Measurements from ENCODE around the gene TMEM62. TPM values are rescaled to one million over a fixed set of nuclear protein-coding genes. Genes with fewer than 3 reads are reported as not detected.

Gene TMEM62
- polyA plus RNA-seq, 3 donors, result 10.5 to 11.3 (median 10.8) TPM

- WGBS (ENCODE audit: insufficient coverage), result 95% methylated on average over 41 of the region's 57 CpGs
- no peak overlapping the region for H2AFZ ChIP-seq (ENCODE audit: insufficient read depth, low read depth, low read length, poor library complexity, severe bottlenecking)
- no peak overlapping the region for H3K27ac ChIP-seq (ENCODE audit: low read depth in 1 of 2, low read length in 2 of 2)
- Mint-ChIP-seq H3K27ac (no peak overlapping the region), H3K9me3 (peaks cover 0 to 3% (median 1%) of the 10 kb centered on the region in 7 donors), H3K36me3 (no peaks in the 10 kb centered on the region), H3K27me3 (ENCODE audit: low read depth in 3 of 3) (peaks cover 9 to 25% (median 17%) of the 10 kb centered on the region in 3 donors), H3K4me3 (no peak overlapping the region), H3K4me1 (no peaks in the 10 kb centered on the region)
- DNase-seq, result no peak
- no peaks in the 10 kb centered on the region for H3K27me3 ChIP-seq (ENCODE audit: control insufficient read depth in 2 of 2, insufficient read depth in 2 of 2, low read length in 2 of 2)
- intact Hi-C loops (cut with micrococcal nuclease), result no loop called here
- H3K79me2 ChIP-seq (ENCODE audit: insufficient read depth, low read length), result no peaks in the 10 kb centered on the region
- H3K36me3 ChIP-seq (replicated peaks in 1 of 2; ENCODE audit: control insufficient read depth in 1 of 2, insufficient read depth in 2 of 2, low read length in 2 of 2), result no peaks in the 10 kb centered on the region
- no peaks in the 10 kb centered on the region for H3K4me1 ChIP-seq (ENCODE audit: control insufficient read depth in 1 of 2, insufficient read depth in 2 of 2, low read length in 2 of 2)
- H3K4me2 ChIP-seq (replicated peaks; ENCODE audit: extremely low read depth, low read length, poor library complexity, severe bottlenecking), result no peak overlapping the region
- no peak overlapping the region for H3K4me3 ChIP-seq (replicated peaks in 1 of 3; ENCODE audit: low read depth in 2 of 3, low read length in 3 of 3)
- no peak overlapping the region for H3K9ac ChIP-seq (ENCODE audit: insufficient read depth, low read length, poor library complexity, severe bottlenecking)
- TF ChIP-seq CTCF (IDR thresholded peaks at IDR 0.05), result no peak
- H4K20me1 ChIP-seq (ENCODE audit: insufficient read depth, low read length), result no peaks in the 10 kb centered on the region
- H3K9me3 ChIP-seq (replicated peaks in 1 of 2; ENCODE audit: control insufficient read depth in 1 of 2, insufficient read depth in 1 of 2, low read length in 2 of 2), result no peaks in the 10 kb centered on the region
Observed at GRCh38 chr15:43226436-43227305, 93.3 kb downstream of the TMEM62 start.

- H3K4me3 Mint-ChIP-seq, result no peak overlapping the region
Observed at GRCh38 chr15:43229977-43230376, 96.6 kb downstream of the TMEM62 start.

More at GRCh38 chr15:43229977-43230376, 96.6 kb downstream of the TMEM62 start:
- Histone ChIP-seq H4K20me1 (ENCODE audit: insufficient read depth, low read length) (no peaks in the 10 kb centered on the region), H3K27me3 (ENCODE audit: control insufficient read depth in 2 of 2, insufficient read depth in 2 of 2, low read length in 2 of 2) (peaks cover 0 to 13% of the 10 kb centered on the region in 2 donors), H3K9ac (ENCODE audit: insufficient read depth, low read length, poor library complexity, severe bottlenecking) (no peak overlapping the region), H3K27ac (ENCODE audit: low read depth in 1 of 2, low read length in 2 of 2) (no peak overlapping the region), H3K9me3 (replicated peaks in 1 of 2; ENCODE audit: control insufficient read depth in 1 of 2, insufficient read depth in 1 of 2, low read length in 2 of 2) (no peaks in the 10 kb centered on the region), H3K79me2 (ENCODE audit: insufficient read depth, low read length) (no peaks in the 10 kb centered on the region), H3K4me1 (ENCODE audit: control insufficient read depth in 1 of 2, insufficient read depth in 2 of 2, low read length in 2 of 2) (no peaks in the 10 kb centered on the region), H2AFZ (ENCODE audit: insufficient read depth, low read depth, low read length, poor library complexity, severe bottlenecking) (no peak overlapping the region), H3K4me3 (replicated peaks in 1 of 3; ENCODE audit: low read depth in 2 of 3, low read length in 3 of 3) (no peak overlapping the region), H3K36me3 (replicated peaks in 1 of 2; ENCODE audit: control insufficient read depth in 1 of 2, insufficient read depth in 2 of 2, low read length in 2 of 2) (no peaks in the 10 kb centered on the region), H3K4me2 (replicated peaks; ENCODE audit: extremely low read depth, low read length, poor library complexity, severe bottlenecking) (no peak overlapping the region)
- Mint-ChIP-seq H3K27ac (peak overlapping the region in 1 of 7 donors; percentile 18), H3K27me3 (ENCODE audit: low read depth in 3 of 3) (peaks cover 17 to 33% (median 20%) of the 10 kb centered on the region in 3 donors), H3K4me1 (no peaks in the 10 kb centered on the region), H3K9me3 (peaks cover 0 to 3% (median 0%) of the 10 kb centered on the region in 7 donors), H3K36me3 (no peaks in the 10 kb centered on the region)
- WGBS (ENCODE audit: insufficient coverage), result no CpG with 5 or more reads among the region's 5 CpGs
- TF ChIP-seq CTCF (IDR thresholded peaks at IDR 0.05), result no peak
- DNase-seq, result no peak
- intact Hi-C loops (cut with micrococcal nuclease), result no loop called here
